ENCODE measurements around the gene FRS2. TPM values are rescaled to one million over a fixed set of nuclear protein-coding genes. Genes with fewer than 3 reads are reported as not detected.

Gene FRS2
- total RNA-seq, 2 donors from 2014 or later, result 26.8 to 27.9 TPM

- Mint-ChIP-seq H3K36me3 (ENCODE audit: low read depth) (peaks cover 4% of the 10 kb centered on the region), H3K27ac (peak overlapping the region; percentile 94), H3K4me1 (peaks cover 41% of the 10 kb centered on the region), H3K27me3 (no peaks in the 10 kb centered on the region), H3K4me3 (peak overlapping the region; percentile 96)
- ATAC-seq (no peak), DNase-seq (no peak)
- no peaks in the 10 kb centered on the region for H3K9me3 ChIP-seq (ENCODE audit: control insufficient read depth, low read length, poor library complexity, severe bottlenecking)
Measured at GRCh38 chr12:69471076-69471430, 865 bp downstream of the FRS2 start.

GRCh38 chr12:69471667-69472385 lies 1.6 kb downstream of the FRS2 start:
- H3K27me3 Mint-ChIP-seq, result no peaks in the 10 kb centered on the region
- H3K36me3 Mint-ChIP-seq (ENCODE audit: low read depth), result peaks cover 4% of the 10 kb centered on the region
- peak overlapping the region; percentile 94 for H3K27ac Mint-ChIP-seq
- peak overlapping the region; percentile 96 for H3K4me3 Mint-ChIP-seq
- no peaks in the 10 kb centered on the region for H3K9me3 ChIP-seq (ENCODE audit: control insufficient read depth, low read length, poor library complexity, severe bottlenecking)
- ATAC-seq, result no peak
- no peak for DNase-seq
- H3K4me1 Mint-ChIP-seq, result peaks cover 46% of the 10 kb centered on the region

- Mint-ChIP-seq H3K27ac (peak overlapping the region; percentile 54), H3K4me1 (peaks cover 46% of the 10 kb centered on the region), H3K36me3 (ENCODE audit: low read depth) (peaks cover 4% of the 10 kb centered on the region), H3K4me3 (no peak overlapping the region), H3K27me3 (no peaks in the 10 kb centered on the region)
- DNase-seq (no peak), ATAC-seq (no peak)
- no peaks in the 10 kb centered on the region for H3K9me3 ChIP-seq (ENCODE audit: control insufficient read depth, low read length, poor library complexity, severe bottlenecking)
Measured at GRCh38 chr12:69473262-69473661, 3.1 kb downstream of the FRS2 start.

GRCh38 chr12:69474456-69474855 lies 4.3 kb downstream of the FRS2 start:
- Mint-ChIP-seq H3K27me3 (no peaks in the 10 kb centered on the region), H3K27ac (peak overlapping the region; percentile 54), H3K36me3 (ENCODE audit: low read depth) (peaks cover 4% of the 10 kb centered on the region), H3K4me1 (peaks cover 46% of the 10 kb centered on the region), H3K4me3 (no peak overlapping the region)
- no peak for DNase-seq
- ATAC-seq, result no peak
- no peaks in the 10 kb centered on the region for H3K9me3 ChIP-seq (ENCODE audit: control insufficient read depth, low read length, poor library complexity, severe bottlenecking)

- ATAC-seq (no peak), DNase-seq (no peak)
- peak overlapping the region; percentile 21 for H3K27ac Mint-ChIP-seq
- H3K36me3 Mint-ChIP-seq (ENCODE audit: low read depth), result peaks cover 4% of the 10 kb centered on the region
- H3K4me1 Mint-ChIP-seq, result peaks cover 50% of the 10 kb centered on the region
- H3K9me3 ChIP-seq (ENCODE audit: control insufficient read depth, low read length, poor library complexity, severe bottlenecking), result no peaks in the 10 kb centered on the region
- H3K4me3 Mint-ChIP-seq, result no peak overlapping the region
- no peaks in the 10 kb centered on the region for H3K27me3 Mint-ChIP-seq
Measured at GRCh38 chr12:69475237-69475975, 5.2 kb downstream of the FRS2 start.

- peak overlapping the region; percentile 21 for H3K27ac Mint-ChIP-seq
- no peaks in the 10 kb centered on the region for H3K27me3 Mint-ChIP-seq
- no peak for ATAC-seq
- H3K4me3 Mint-ChIP-seq, result no peak overlapping the region
- H3K36me3 Mint-ChIP-seq (ENCODE audit: low read depth), result peaks cover 4% of the 10 kb centered on the region
- no peaks in the 10 kb centered on the region for H3K9me3 ChIP-seq (ENCODE audit: control insufficient read depth, low read length, poor library complexity, severe bottlenecking)
- peaks cover 42% of the 10 kb centered on the region for H3K4me1 Mint-ChIP-seq
- no peak for DNase-seq
Measured at GRCh38 chr12:69476276-69477017, 6.3 kb downstream of the FRS2 start.

GRCh38 chr12:69479675-69480074 lies 9.5 kb downstream of the FRS2 start:
- Mint-ChIP-seq H3K36me3 (ENCODE audit: low read depth) (no peaks in the 10 kb centered on the region), H3K4me3 (no peak overlapping the region), H3K27me3 (no peaks in the 10 kb centered on the region), H3K27ac (no peak overlapping the region), H3K4me1 (peaks cover 34% of the 10 kb centered on the region)
- DNase-seq (no peak), ATAC-seq (no peak)
- no peaks in the 10 kb centered on the region for H3K9me3 ChIP-seq (ENCODE audit: control insufficient read depth, low read length, poor library complexity, severe bottlenecking)

- no peak overlapping the region for H3K4me3 Mint-ChIP-seq
- H3K4me1 Mint-ChIP-seq, result peaks cover 30% of the 10 kb centered on the region
- no peaks in the 10 kb centered on the region for H3K9me3 ChIP-seq (ENCODE audit: control insufficient read depth, low read length, poor library complexity, severe bottlenecking)
- DNase-seq, result no peak
- H3K36me3 Mint-ChIP-seq (ENCODE audit: low read depth), result no peaks in the 10 kb centered on the region
- no peaks in the 10 kb centered on the region for H3K27me3 Mint-ChIP-seq
- no peak for ATAC-seq
- no peak overlapping the region for H3K27ac Mint-ChIP-seq
Measured at GRCh38 chr12:69480698-69481097, 10.5 kb downstream of the FRS2 start.

- no peaks in the 10 kb centered on the region for H3K36me3 Mint-ChIP-seq (ENCODE audit: low read depth)
- no peak overlapping the region for H3K27ac Mint-ChIP-seq
- no peak for DNase-seq
- no peaks in the 10 kb centered on the region for H3K27me3 Mint-ChIP-seq
- no peak overlapping the region for H3K4me3 Mint-ChIP-seq
- H3K9me3 ChIP-seq (ENCODE audit: control insufficient read depth, low read length, poor library complexity, severe bottlenecking), result no peaks in the 10 kb centered on the region
- ATAC-seq, result no peak
- H3K4me1 Mint-ChIP-seq, result peaks cover 27% of the 10 kb centered on the region
Measured at GRCh38 chr12:69481133-69481532, 10.9 kb downstream of the FRS2 start.

GRCh38 chr12:69483700-69484099 lies 13.5 kb downstream of the FRS2 start:
- H3K4me1 Mint-ChIP-seq, result peaks cover 30% of the 10 kb centered on the region
- no peak for ATAC-seq

GRCh38 chr12:69484428-69484827 lies 14.2 kb downstream of the FRS2 start:
- Mint-ChIP-seq H3K36me3 (ENCODE audit: low read depth) (peaks cover 7% of the 10 kb centered on the region), H3K4me1 (peaks cover 34% of the 10 kb centered on the region), H3K27me3 (no peaks in the 10 kb centered on the region), H3K27ac (no peak overlapping the region), H3K4me3 (no peak overlapping the region)
- DNase-seq (no peak), ATAC-seq (no peak)
- no peaks in the 10 kb centered on the region for H3K9me3 ChIP-seq (ENCODE audit: control insufficient read depth, low read length, poor library complexity, severe bottlenecking)

More at GRCh38 chr12:69483700-69484099, 13.5 kb downstream of the FRS2 start:
- Mint-ChIP-seq H3K4me3 (no peak overlapping the region), H3K36me3 (ENCODE audit: low read depth) (peaks cover 7% of the 10 kb centered on the region), H3K27ac (no peak overlapping the region), H3K27me3 (no peaks in the 10 kb centered on the region)
- DNase-seq, result no peak
- no peaks in the 10 kb centered on the region for H3K9me3 ChIP-seq (ENCODE audit: control insufficient read depth, low read length, poor library complexity, severe bottlenecking)

GRCh38 chr12:69490920-69491643 lies 20.9 kb downstream of the FRS2 start:
- H3K9me3 ChIP-seq (ENCODE audit: control insufficient read depth, low read length, poor library complexity, severe bottlenecking), result no peaks in the 10 kb centered on the region
- DNase-seq (no peak), ATAC-seq (no peak)
- peaks cover 7% of the 10 kb centered on the region for H3K36me3 Mint-ChIP-seq (ENCODE audit: low read depth)
- no peaks in the 10 kb centered on the region for H3K27me3 Mint-ChIP-seq
- H3K4me1 Mint-ChIP-seq, result peaks cover 28% of the 10 kb centered on the region
- no peak overlapping the region for H3K4me3 Mint-ChIP-seq
- H3K27ac Mint-ChIP-seq, result no peak overlapping the region

GRCh38 chr12:69492739-69493138 lies 22.6 kb downstream of the FRS2 start:
- Mint-ChIP-seq H3K4me3 (no peak overlapping the region), H3K36me3 (ENCODE audit: low read depth) (peaks cover under 1% of the 10 kb centered on the region), H3K27ac (no peak overlapping the region), H3K27me3 (no peaks in the 10 kb centered on the region), H3K4me1 (peaks cover 33% of the 10 kb centered on the region)
- no peak for ATAC-seq
- DNase-seq, result no peak
- H3K9me3 ChIP-seq (ENCODE audit: control insufficient read depth, low read length, poor library complexity, severe bottlenecking), result no peaks in the 10 kb centered on the region

Measured in T-helper 17 cell (primary cell).